GM23248 (cell line): ENCODE results near the gene ACTL6A. TPM values are rescaled to one million over a fixed set of nuclear protein-coding genes. Genes with fewer than 3 reads are reported as not detected.
A peak's percentile ranks its signal among the peaks of the same experiment; 100 is the strongest.

Source experiments
- DNase-seq: peaks from one replicate; pipeline ENCODE4 v3.0.0-alpha.2; 2015
- H2AFZ ChIP-seq: fragments of 200-600 bp; sonication (generic); 2 replicates; pipeline ENCODE4 v1.6.1; 2016; ENCODE audit warnings: antibody characterized with exemption
- H3F3A ChIP-seq: fragments of 200-600 bp; sonication (generic); 2 replicates; pipeline ENCODE4 v1.6.1; 2016; ENCODE audit warnings: mild to moderate bottlenecking, antibody characterized with exemption, mixed run types; ENCODE audit not compliant: insufficient read depth
- H3K27ac ChIP-seq: fragments of 200-600 bp; sonication (generic); 2 replicates; pipeline ENCODE4 v1.5.1; 2016; ENCODE audit warnings: mild to moderate bottlenecking
- H3K27me3 ChIP-seq: fragments of 200-600 bp; sonication (generic); replicated peaks from 2 replicates; pipeline ENCODE4 v1.6.1; 2016; ENCODE audit warnings: mild to moderate bottlenecking; ENCODE audit not compliant: insufficient read depth
- H3K36me3 ChIP-seq: fragments of 200-600 bp; sonication (generic); 2 replicates; pipeline ENCODE4 v1.6.1; 2016; ENCODE audit warnings: low read depth, mild to moderate bottlenecking
- H3K4me1 ChIP-seq: fragments of 200-600 bp; sonication (generic); 2 replicates; pipeline ENCODE4 v1.6.1; 2016; ENCODE audit warnings: mild to moderate bottlenecking; ENCODE audit not compliant: insufficient read depth
- H3K4me2 ChIP-seq: fragments of 200-600 bp; sonication (generic); one replicate; pipeline ENCODE4 v1.6.1; 2016; ENCODE audit warnings: mild to moderate bottlenecking; ENCODE audit not compliant: unreplicated experiment
- H3K4me3 ChIP-seq: fragments of 200-600 bp; sonication (generic); 2 replicates; pipeline ENCODE4 v1.5.1; 2016; ENCODE audit warnings: mild to moderate bottlenecking
- H3K79me2 ChIP-seq: fragments of 200-600 bp; sonication (generic); 2 replicates; pipeline ENCODE4 v1.6.1; 2016; ENCODE audit warnings: mild to moderate bottlenecking; ENCODE audit not compliant: insufficient read depth
- H3K9ac ChIP-seq: fragments of 200-600 bp; sonication (generic); 2 replicates; pipeline ENCODE4 v1.6.1; 2016; ENCODE audit warnings: mild to moderate bottlenecking
- H3K9me2 ChIP-seq: fragments of 200-600 bp; sonication (generic); 2 replicates; pipeline ENCODE4 v1.6.1; 2016; ENCODE audit warnings: mixed run types, mild to moderate bottlenecking, moderate library complexity; ENCODE audit not compliant: insufficient read depth
- H3K9me3 ChIP-seq: fragments of 200-600 bp; sonication (generic); one replicate; pipeline ENCODE4 v1.6.1; 2017; ENCODE audit warnings: low read depth
- H4K20me1 ChIP-seq: fragments of 200-600 bp; sonication (generic); 2 replicates; pipeline ENCODE4 v1.6.0; 2016; ENCODE audit not compliant: insufficient read depth
- EZH2 ChIP-seq: fragments of 200-600 bp; sonication (generic); IDR thresholded peaks from 2 replicates; pipeline ENCODE4 v1.6.1; 2018; ENCODE audit warnings: antibody characterized with exemption, mild to moderate bottlenecking; ENCODE audit not compliant: insufficient read depth, poor library complexity, severe bottlenecking
- EZH2phosphoT487 ChIP-seq: fragments of 200-600 bp; sonication (generic); IDR thresholded peaks from 2 replicates; pipeline ENCODE4 v1.6.1; 2018; ENCODE audit warnings: antibody characterized with exemption, moderate library complexity, mild to moderate bottlenecking, low read depth; ENCODE audit not compliant: insufficient read depth
- WGBS, 2 experiments: methylation state at CpG; one replicate each; pipeline ENCODE4 v1.1.6; 2015 to 2017; ENCODE audit warnings: low lambda C conversion rate in 2 of 2, low coverage in 1 of 2; ENCODE audit errors: missing lambda C conversion rate in 2 of 2; 5-methylcytosine and 5-hydroxymethylcytosine counted together
- in situ Hi-C: fragments of 300-500 bp; cut with MboI; formaldehyde crosslinking; loops from 2 replicates; pipeline ENCODE4 v1.15.0; 2020
- polyA plus RNA-seq: library from polyadenylated mRNA; unstranded; fragments of >200 nt; fragmentation: Nextera tagmentation; extraction: Ambion mirVana; gene quantifications from 2 replicates; pipeline ENCODE4 v1.2.1, GENCODE V29; 2016
- total RNA-seq: library from RNA; depleted of rRNA; stranded (reverse); fragments of >200 nt; shearing (Covaris generic); gene quantifications from 2 replicates; pipeline ENCODE4 v1.2.3, GENCODE V29; 2014

Gene ACTL6A
- total and polyA plus RNA-seq, 2 experiments from 2014 or later, result 82.9 to 98.6 TPM

DNA sequence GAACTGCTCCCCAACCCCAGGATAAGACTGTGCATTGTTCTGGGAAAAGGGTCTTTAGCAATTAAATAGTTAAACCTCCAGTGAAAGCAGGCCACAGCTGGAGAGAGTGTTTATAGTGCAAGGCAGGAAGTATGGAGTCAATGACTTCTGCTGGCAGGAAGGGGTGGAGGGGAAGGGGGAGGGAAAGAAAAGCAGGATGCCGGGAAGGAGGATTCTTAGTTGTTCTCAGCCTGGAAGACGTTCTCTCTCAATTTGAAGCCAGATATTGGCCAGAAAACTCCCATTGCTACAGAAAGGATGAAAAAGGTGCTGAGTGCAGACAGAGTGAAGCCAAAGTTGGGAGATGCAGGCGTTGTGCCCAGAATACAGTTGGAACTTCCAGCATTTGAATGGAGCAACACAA is 35.7 kb upstream of the ACTL6A start:
- no peaks in the 10 kb centered on the region for H3K79me2 ChIP-seq
- H2AFZ ChIP-seq, result peak overlapping the region; percentile 96
- TF ChIP-seq EZH2phosphoT487 (no peak), EZH2 (no peak)
- whole genome bisulfite sequencing, 2 experiments, result 1 to 7% methylated on average over 3 of the region's 3 CpGs
- peak overlapping the region; percentile 86 for H3K4me2 ChIP-seq
- DNase-seq, result peak; percentile 77
- no peaks in the 10 kb centered on the region for H3K9me3 ChIP-seq
- peaks cover 12% of the 10 kb centered on the region for H3K4me1 ChIP-seq
- no peaks in the 10 kb centered on the region for H3K36me3 ChIP-seq
- H3K27me3 ChIP-seq, result no peaks in the 10 kb centered on the region
- peak overlapping the region; percentile 65 for H3K4me3 ChIP-seq
- no peaks in the 10 kb centered on the region for H3K9me2 ChIP-seq
- H4K20me1 ChIP-seq, result no peaks in the 10 kb centered on the region
- in situ Hi-C loops, result no loop called here
- peak overlapping the region; percentile 76 for H3K9ac ChIP-seq
- 0 out of 2 replicates have a peak, but pooled peaks cover 16% of the 10 kb centered on the region for H3F3A ChIP-seq
- H3K27ac ChIP-seq, result peak overlapping the region; percentile 84

DNA sequence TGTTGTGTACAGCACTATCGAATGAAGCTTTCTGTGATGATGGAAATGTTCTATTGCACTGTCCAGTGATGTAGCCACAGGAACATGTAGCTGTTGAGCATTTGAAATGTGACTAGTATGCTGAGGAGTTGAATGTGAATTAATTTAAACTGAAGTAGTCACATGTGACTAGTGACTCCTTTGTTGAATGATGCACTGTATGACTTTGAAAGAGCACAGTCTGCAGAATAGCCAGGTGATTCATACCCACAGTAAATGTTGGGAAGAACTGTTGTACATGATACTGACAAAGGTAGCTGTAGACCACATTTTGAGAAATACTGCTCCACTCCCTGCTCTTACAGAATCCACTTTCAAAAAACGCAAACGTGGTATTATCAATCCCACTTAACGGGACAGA is 34.0 kb upstream of the ACTL6A start:
- in situ Hi-C loops, result no loop called here
- DNase-seq, result peak; percentile 42

DNA sequence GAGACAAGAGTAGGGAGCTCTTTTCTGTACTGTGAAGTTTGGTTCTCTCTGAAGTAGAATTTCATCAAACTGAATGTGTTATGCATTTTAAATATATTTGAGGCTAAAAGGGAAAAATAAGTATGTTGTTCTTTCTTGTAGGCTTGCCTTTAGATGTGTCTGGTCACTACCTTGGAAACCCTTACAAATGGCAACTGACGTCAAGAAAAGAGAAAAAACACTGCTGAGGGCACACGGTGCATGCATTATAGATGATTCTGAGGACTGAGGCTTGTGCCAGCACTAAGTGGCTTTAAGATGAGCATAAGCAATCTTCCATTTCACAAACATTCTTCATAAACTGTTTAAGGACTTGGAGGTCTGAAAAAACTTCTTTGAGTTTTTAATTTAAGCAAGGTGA is 31.1 kb upstream of the ACTL6A start:
- H4K20me1 ChIP-seq, result no peaks in the 10 kb centered on the region
- no peaks in the 10 kb centered on the region for H3K27me3 ChIP-seq
- TF ChIP-seq EZH2phosphoT487 (no peak), EZH2 (no peak)
- H3K9me3 ChIP-seq, result no peaks in the 10 kb centered on the region
- H3K9me2 ChIP-seq, result no peaks in the 10 kb centered on the region
- H3K9ac ChIP-seq, result no peak overlapping the region
- no peak for DNase-seq
- H3K4me1 ChIP-seq, result peaks cover 10% of the 10 kb centered on the region
- H3F3A ChIP-seq, result 0 out of 2 replicates have a peak, but pooled peaks cover 16% of the 10 kb centered on the region
- no peak overlapping the region for H3K4me3 ChIP-seq
- no peak overlapping the region for H2AFZ ChIP-seq
- H3K27ac ChIP-seq, result no peak overlapping the region
- in situ Hi-C loops, result no loop called here
- H3K36me3 ChIP-seq, result no peaks in the 10 kb centered on the region
- H3K4me2 ChIP-seq, result no peak overlapping the region
- no peaks in the 10 kb centered on the region for H3K79me2 ChIP-seq
- WGBS, 2 experiments, result 25 to 27% methylated on average over 2 of the region's 2 CpGs

More for the DNA sequence above, 34.0 kb upstream of the ACTL6A start:
- no peaks in the 10 kb centered on the region for H3K36me3 ChIP-seq
- H3K9me3 ChIP-seq, result no peaks in the 10 kb centered on the region
- H3K9ac ChIP-seq, result no peak overlapping the region
- H3K4me3 ChIP-seq, result no peak overlapping the region
- no peaks in the 10 kb centered on the region for H3K9me2 ChIP-seq
- H3K27me3 ChIP-seq, result no peaks in the 10 kb centered on the region
- no peaks in the 10 kb centered on the region for H3K79me2 ChIP-seq
- H3K4me2 ChIP-seq, result no peak overlapping the region
- TF ChIP-seq EZH2phosphoT487, result no peak
- TF ChIP-seq EZH2, result no peak
- 0 out of 2 replicates have a peak, but pooled peaks cover 16% of the 10 kb centered on the region for H3F3A ChIP-seq
- 91 to 97% methylated on average over 4 of the region's 4 CpGs for WGBS, 2 experiments
- peaks cover 12% of the 10 kb centered on the region for H3K4me1 ChIP-seq
- no peaks in the 10 kb centered on the region for H4K20me1 ChIP-seq
- no peak overlapping the region for H3K27ac ChIP-seq
- H2AFZ ChIP-seq, result no peak overlapping the region

DNA sequence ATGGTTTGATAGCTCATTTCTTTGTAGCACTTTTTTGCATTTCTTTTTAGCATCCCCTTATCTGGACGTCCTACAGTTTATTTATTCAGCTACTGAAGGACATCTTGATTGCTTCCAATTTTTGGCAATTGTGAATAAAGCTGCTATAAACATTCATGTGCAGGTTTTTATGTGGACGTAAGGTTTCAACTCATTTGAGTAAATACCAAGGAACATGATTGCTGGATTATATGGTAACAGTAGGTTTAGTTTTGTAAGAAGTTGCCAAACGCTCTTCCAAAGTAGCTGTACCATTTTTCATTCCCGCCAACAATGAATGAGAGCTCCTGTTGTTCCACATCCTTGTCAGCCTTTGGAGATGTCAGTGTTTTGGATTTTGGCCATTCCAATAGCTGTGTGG is 29.5 kb upstream of the ACTL6A start:
- DNase-seq, result no peak
- Histone ChIP-seq H3K9ac (no peak overlapping the region), H2AFZ (no peak overlapping the region), H3K4me1 (no peaks in the 10 kb centered on the region), H3K79me2 (no peaks in the 10 kb centered on the region), H3F3A (0 out of 2 replicates have a peak, but pooled peaks cover 7% of the 10 kb centered on the region), H3K27me3 (no peaks in the 10 kb centered on the region), H3K4me3 (no peak overlapping the region), H4K20me1 (no peaks in the 10 kb centered on the region), H3K4me2 (no peak overlapping the region), H3K36me3 (no peaks in the 10 kb centered on the region), H3K9me3 (no peaks in the 10 kb centered on the region), H3K9me2 (no peaks in the 10 kb centered on the region), H3K27ac (no peak overlapping the region)
- in situ Hi-C loops, result no loop called here
- WGBS, 2 experiments, result 72 to 81% methylated on average over 4 of the region's 4 CpGs
- no peak for TF ChIP-seq EZH2phosphoT487
- no peak for TF ChIP-seq EZH2

GRCh38 chr3:179536256-179536655 is 26.5 kb upstream of the ACTL6A start:
- H3K4me2 ChIP-seq, result no peak overlapping the region
- H4K20me1 ChIP-seq, result no peaks in the 10 kb centered on the region
- TF ChIP-seq EZH2 (no peak), EZH2phosphoT487 (no peak)
- H3K79me2 ChIP-seq, result no peaks in the 10 kb centered on the region
- H3K27me3 ChIP-seq, result no peaks in the 10 kb centered on the region
- H2AFZ ChIP-seq, result no peak overlapping the region
- H3K36me3 ChIP-seq, result no peaks in the 10 kb centered on the region
- H3K27ac ChIP-seq, result no peak overlapping the region
- no peak overlapping the region for H3K9ac ChIP-seq
- H3F3A ChIP-seq, result no peaks in the 10 kb centered on the region
- H3K9me2 ChIP-seq, result no peaks in the 10 kb centered on the region
- DNase-seq, result no peak
- no peaks in the 10 kb centered on the region for H3K4me1 ChIP-seq
- H3K4me3 ChIP-seq, result no peak overlapping the region
- in situ Hi-C loops, result no loop called here
- H3K9me3 ChIP-seq, result no peaks in the 10 kb centered on the region
